ENCODE measurements around the gene L3MBTL4. TPM values are rescaled to one million over a fixed set of nuclear protein-coding genes. Genes with fewer than 3 reads are reported as not detected.
A peak's percentile ranks its signal among the peaks of the same experiment; 100 is the strongest.

L3MBTL4 gene
- total RNA-seq, 8 experiments from 2014 or later: 0.10 to 11.2 (median 0.95) TPM

- peak in 2 of 8 experiments; percentile 23 to 71 for ATAC-seq (replicated peaks in 6 of 8)
- Histone ChIP-seq H3K4me1 (replicated peaks in 1 of 2) (no peaks in the 10 kb centered on the region), H3K4me3 (no peak overlapping the region), H3K27ac (no peak overlapping the region)
- in situ Hi-C loops (cut with MboI; ENCODE audit: low pct_unique_long_range_greater_than_20kb in 2 of 9, low sequenced_read_pairs in 9 of 9, unreplicated experiment in 9 of 9): no loop called here
- 57 to 100% (median 94%) methylated on average over 2 to 3 of the region's 3 CpGs; no CpG with 5 or more reads in 6 of the 10 experiments for WGBS, 10 experiments
Observed at GRCh38 chr18:5918205-5918858, 496.4 kb downstream of the L3MBTL4 start.

- H3K27ac ChIP-seq: no peak overlapping the region
- in situ Hi-C loops (cut with MboI; ENCODE audit: low pct_unique_long_range_greater_than_20kb in 2 of 9, low sequenced_read_pairs in 9 of 9, unreplicated experiment in 9 of 9): no loop called here
- peak in 1 of 8 experiments; percentile 84 for ATAC-seq (replicated peaks in 6 of 8)
- H3K4me3 ChIP-seq: no peak overlapping the region
- 20 to 90% (median 80%) methylated on average over 1 to 3 of the region's 5 CpGs; no CpG with 5 or more reads in 4 of the 10 experiments for WGBS, 10 experiments
- peaks cover 4 to 5% of the 10 kb centered on the region in 2 donors for H3K4me1 ChIP-seq (replicated peaks in 1 of 2)
Observed at GRCh38 chr18:5914951-5915350, 499.8 kb downstream of the L3MBTL4 start.

- in situ Hi-C loops (cut with MboI; ENCODE audit: low pct_unique_long_range_greater_than_20kb in 2 of 9, low sequenced_read_pairs in 9 of 9, unreplicated experiment in 9 of 9): no loop called here
- 40 to 100% (median 63%) methylated on average over 1 of the region's 1 CpG; no CpG with 5 or more reads in 3 of the 10 experiments for WGBS, 10 experiments
- Histone ChIP-seq H3K4me3 (no peak overlapping the region), H3K27ac (no peak overlapping the region), H3K4me1 (replicated peaks in 1 of 2) (peaks cover 5% of the 10 kb centered on the region in 2 donors)
- peak in 3 of 8 experiments; percentile 6 to 61 (median 43) for ATAC-seq (replicated peaks in 6 of 8)
Observed at GRCh38 chr18:5914016-5914415, 500.7 kb downstream of the L3MBTL4 start.

- in situ Hi-C loops (cut with MboI; ENCODE audit: low pct_unique_long_range_greater_than_20kb in 2 of 9, low sequenced_read_pairs in 9 of 9, unreplicated experiment in 9 of 9): no loop called here
- no peak overlapping the region for H3K4me3 ChIP-seq
- no peak overlapping the region for H3K27ac ChIP-seq
- peaks cover 8% of the 10 kb centered on the region in 2 donors for H3K4me1 ChIP-seq (replicated peaks in 1 of 2)
- 0 to 94% (median 76%) methylated on average over 1 to 7 of the region's 7 CpGs for WGBS, 10 experiments
- ATAC-seq (replicated peaks in 6 of 8): peak in 3 of 8 experiments; percentile 89 to 90 (median 90)
Observed at GRCh38 chr18:5912566-5912965, 502.1 kb downstream of the L3MBTL4 start.

GRCh38 chr18:5909125-5909524 lies 505.6 kb downstream of the L3MBTL4 start:
- 12 to 100% (median 57%) methylated on average over 1 to 2 of the region's 2 CpGs for WGBS, 10 experiments
- Histone ChIP-seq H3K4me1 (replicated peaks in 1 of 2) (peaks cover 8% of the 10 kb centered on the region in 2 donors), H3K4me3 (no peak overlapping the region), H3K27ac (no peak overlapping the region)
- in situ Hi-C loops (cut with MboI; ENCODE audit: low pct_unique_long_range_greater_than_20kb in 2 of 9, low sequenced_read_pairs in 9 of 9, unreplicated experiment in 9 of 9): no loop called here
- ATAC-seq (replicated peaks in 6 of 8): peak in 4 of 8 experiments; percentile 5 to 31 (median 16)

All from motor neuron (in vitro differentiated cells).